Neural cell (in vitro differentiated cells): ENCODE data around the gene NRG3. TPM values are rescaled to one million over a fixed set of nuclear protein-coding genes. Genes with fewer than 3 reads are reported as not detected.

Source experiments
- H2AFZ ChIP-seq: fragments of 200-600, 300-800 bp; sonication (generic), shearing (Covaris generic); 2 replicates; pipeline ENCODE4 v1.6.0; 2014; ENCODE audit warnings: low read depth, mild to moderate bottlenecking, antibody characterized with exemption, low read length, moderate library complexity
- H3F3A ChIP-seq: fragments of 200-600 bp; shearing (Covaris generic); 2 replicates; pipeline ENCODE4 v1.6.1; 2016; ENCODE audit warnings: mild to moderate bottlenecking, moderate library complexity, mixed read lengths, antibody characterized with exemption, low read length; ENCODE audit not compliant: insufficient read depth, poor library complexity, severe bottlenecking
- H3K27ac ChIP-seq: fragments of 200-600, 300-800 bp; sonication (generic), shearing (Covaris generic); 2 replicates; pipeline ENCODE4 v1.5.1; 2014; ENCODE audit warnings: mild to moderate bottlenecking, low read length, moderate library complexity
- H3K27me3 ChIP-seq: fragments of 300-800, 200-600 bp; sonication (generic), shearing (Covaris generic); 2 replicates; pipeline ENCODE4 v1.6.0; 2014; ENCODE audit warnings: mild to moderate bottlenecking, low read depth, low read length, moderate library complexity; ENCODE audit not compliant: insufficient read depth
- H3K36me3 ChIP-seq: fragments of 300-800, 200-600 bp; sonication (generic), shearing (Covaris generic); 2 replicates; pipeline ENCODE4 v1.5.1; 2014; ENCODE audit warnings: mild to moderate bottlenecking, antibody characterized with exemption, low read length, moderate library complexity; ENCODE audit not compliant: insufficient read depth
- H3K4me2 ChIP-seq: fragments of 300-800, 200-600 bp; sonication (generic), shearing (Covaris generic); 2 replicates; pipeline ENCODE4 v1.6.0; 2014; ENCODE audit warnings: mild to moderate bottlenecking, low read length
- H3K4me3 ChIP-seq: fragments of 300-800, 200-600 bp; sonication (generic), shearing (Covaris generic); 2 replicates; pipeline ENCODE4 v1.5.1; 2014; ENCODE audit warnings: mild to moderate bottlenecking, low read length, moderate library complexity
- H3K79me2 ChIP-seq: fragments of 200-600 bp; shearing (Covaris generic); replicated peaks from 2 replicates; pipeline ENCODE4 v1.6.0; 2014; ENCODE audit warnings: mild to moderate bottlenecking, low read length, moderate library complexity; ENCODE audit not compliant: insufficient read depth
- H3K9ac ChIP-seq: fragments of 300-800, 200-600 bp; sonication (generic), shearing (Covaris generic); 2 replicates; pipeline ENCODE4 v1.6.1; 2016; ENCODE audit warnings: mild to moderate bottlenecking, low read length, mixed read lengths
- H3K9me2 ChIP-seq: fragments of 200-600 bp; shearing (Covaris generic); 2 replicates; pipeline ENCODE4 v1.6.1; 2016; ENCODE audit warnings: mild to moderate bottlenecking, low read length, mixed read lengths; ENCODE audit not compliant: insufficient read depth
- H3K9me3 ChIP-seq: fragments of 200-600, 300-800 bp; sonication (generic), shearing (Covaris generic); 2 replicates; pipeline ENCODE4 v1.6.1; 2016; ENCODE audit warnings: mild to moderate bottlenecking, mixed run types, low read length, moderate library complexity, mixed read lengths
- H4K20me1 ChIP-seq: fragments of 200-600 bp; shearing (Covaris generic); 2 replicates; pipeline ENCODE4 v1.6.1; 2016; ENCODE audit warnings: mild to moderate bottlenecking, mixed run types; ENCODE audit not compliant: insufficient read depth
- CTCF ChIP-seq: fragments of 450-650 bp; IDR thresholded peaks from 2 replicates; pipeline ENCODE4 v1.5.1; 2014; ENCODE audit warnings: antibody characterized with exemption, mild to moderate bottlenecking, moderate library complexity; ENCODE audit not compliant: poor library complexity, severe bottlenecking
- EP300 ChIP-seq: fragments of 450-650 bp; conservative IDR thresholded peaks from 2 replicates; pipeline ENCODE4 v1.6.1; 2014; ENCODE audit warnings: antibody characterized with exemption, mild to moderate bottlenecking, moderate library complexity; ENCODE audit not compliant: poor library complexity, severe bottlenecking
- EZH2 ChIP-seq: fragments of 200-600, 300-800 bp; shearing (Covaris generic), sonication (generic); IDR thresholded peaks from 2 replicates; pipeline ENCODE4 v1.6.1; 2014; ENCODE audit warnings: antibody characterized with exemption, low read length, borderline replicate concordance, mild to moderate bottlenecking; ENCODE audit not compliant: insufficient read depth, poor library complexity, severe bottlenecking
- MXI1 ChIP-seq: fragments of 450-650 bp; conservative IDR thresholded peaks from 2 replicates; pipeline ENCODE4 v1.6.1; 2014; ENCODE audit warnings: antibody characterized with exemption, mild to moderate bottlenecking; ENCODE audit not compliant: poor library complexity, severe bottlenecking
- POLR2AphosphoS5 ChIP-seq: IDR thresholded peaks from 2 replicates; pipeline ENCODE4 v1.6.1; 2012
- RAD21 ChIP-seq: fragments of 450-650 bp; conservative IDR thresholded peaks from 2 replicates; pipeline ENCODE4 v1.6.1; 2014; ENCODE audit warnings: antibody characterized with exemption, mild to moderate bottlenecking, moderate library complexity
- SMC3 ChIP-seq: fragments of 450-650 bp; conservative IDR thresholded peaks from 2 replicates; pipeline ENCODE4 v1.6.1; 2014; ENCODE audit warnings: antibody characterized with exemption, mild to moderate bottlenecking, moderate library complexity; ENCODE audit not compliant: poor library complexity
- TAF1 ChIP-seq: IDR thresholded peaks from 2 replicates; pipeline ENCODE4 v1.6.1; 2012; ENCODE audit warnings: low read depth
- polyA plus RNA-seq: library from polyadenylated mRNA; depleted of rRNA; stranded (reverse); fragments of >200 nt; gene quantifications from 2 replicates; pipeline ENCODE4 v1.2.3, GENCODE V29; 2014
- TF ChIP-seq, protein P1 (sequence below): IDR thresholded peaks from 2 replicates; pipeline ENCODE4 v1.6.1; 2012; ENCODE audit warnings: borderline replicate concordance

Gene NRG3
- polyA plus RNA-seq, 1 donor from 2014 or later: 14.0 TPM

- no peaks in the 10 kb centered on the region for H4K20me1 ChIP-seq
- H3K27ac ChIP-seq: no peak overlapping the region
- no peak overlapping the region for H3K4me2 ChIP-seq
- no peaks in the 10 kb centered on the region for H3K79me2 ChIP-seq
- H3K9me3 ChIP-seq: no peaks in the 10 kb centered on the region
- H3F3A ChIP-seq: no peaks in the 10 kb centered on the region
- H3K27me3 ChIP-seq: no peaks in the 10 kb centered on the region
- no peak overlapping the region for H3K4me3 ChIP-seq
- H3K9me2 ChIP-seq: no peaks in the 10 kb centered on the region
- no peak overlapping the region for H3K9ac ChIP-seq
- TF ChIP-seq, protein P1, sequence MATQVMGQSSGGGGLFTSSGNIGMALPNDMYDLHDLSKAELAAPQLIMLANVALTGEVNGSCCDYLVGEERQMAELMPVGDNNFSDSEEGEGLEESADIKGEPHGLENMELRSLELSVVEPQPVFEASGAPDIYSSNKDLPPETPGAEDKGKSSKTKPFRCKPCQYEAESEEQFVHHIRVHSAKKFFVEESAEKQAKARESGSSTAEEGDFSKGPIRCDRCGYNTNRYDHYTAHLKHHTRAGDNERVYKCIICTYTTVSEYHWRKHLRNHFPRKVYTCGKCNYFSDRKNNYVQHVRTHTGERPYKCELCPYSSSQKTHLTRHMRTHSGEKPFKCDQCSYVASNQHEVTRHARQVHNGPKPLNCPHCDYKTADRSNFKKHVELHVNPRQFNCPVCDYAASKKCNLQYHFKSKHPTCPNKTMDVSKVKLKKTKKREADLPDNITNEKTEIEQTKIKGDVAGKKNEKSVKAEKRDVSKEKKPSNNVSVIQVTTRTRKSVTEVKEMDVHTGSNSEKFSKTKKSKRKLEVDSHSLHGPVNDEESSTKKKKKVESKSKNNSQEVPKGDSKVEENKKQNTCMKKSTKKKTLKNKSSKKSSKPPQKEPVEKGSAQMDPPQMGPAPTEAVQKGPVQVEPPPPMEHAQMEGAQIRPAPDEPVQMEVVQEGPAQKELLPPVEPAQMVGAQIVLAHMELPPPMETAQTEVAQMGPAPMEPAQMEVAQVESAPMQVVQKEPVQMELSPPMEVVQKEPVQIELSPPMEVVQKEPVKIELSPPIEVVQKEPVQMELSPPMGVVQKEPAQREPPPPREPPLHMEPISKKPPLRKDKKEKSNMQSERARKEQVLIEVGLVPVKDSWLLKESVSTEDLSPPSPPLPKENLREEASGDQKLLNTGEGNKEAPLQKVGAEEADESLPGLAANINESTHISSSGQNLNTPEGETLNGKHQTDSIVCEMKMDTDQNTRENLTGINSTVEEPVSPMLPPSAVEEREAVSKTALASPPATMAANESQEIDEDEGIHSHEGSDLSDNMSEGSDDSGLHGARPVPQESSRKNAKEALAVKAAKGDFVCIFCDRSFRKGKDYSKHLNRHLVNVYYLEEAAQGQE: no peak
- TF ChIP-seq POLR2AphosphoS5 (no peak), TAF1 (no peak), MXI1 (no peak), CTCF (no peak), EZH2 (no peak), RAD21 (no peak), SMC3 (no peak), EP300 (no peak)
- H3K36me3 ChIP-seq: no peaks in the 10 kb centered on the region
- no peak overlapping the region for H2AFZ ChIP-seq
These were observed 209.9 kb downstream of the NRG3 start for GRCh38 chr10:82084904-82085303.

- Histone ChIP-seq H3K27me3 (no peaks in the 10 kb centered on the region), H3K79me2 (no peaks in the 10 kb centered on the region), H3K9me3 (no peaks in the 10 kb centered on the region), H3K4me3 (peak overlapping the region; percentile 42), H4K20me1 (no peaks in the 10 kb centered on the region), H3K36me3 (no peaks in the 10 kb centered on the region), H3K9me2 (no peaks in the 10 kb centered on the region), H2AFZ (no peak overlapping the region), H3K9ac (peak overlapping the region; percentile 19), H3F3A (no peaks in the 10 kb centered on the region), H3K27ac (peak overlapping the region; percentile 59), H3K4me2 (peak overlapping the region; percentile 36)
- TF ChIP-seq EP300 (peak; percentile 59), EZH2 (no peak), TAF1 (no peak), RAD21 (peak; percentile 62), POLR2AphosphoS5 (peak; percentile 48), SMC3 (peak; percentile 59), CTCF (peak; percentile 54), MXI1 (peak; percentile 11)
- TF ChIP-seq, protein P1: peak; percentile 82
These were observed 214.3 kb downstream of the NRG3 start for GRCh38 chr10:82089327-82089726.
